OCI-LY3 (cell line): ENCODE results near the gene RELCH.
A peak's percentile ranks its signal among the peaks of the same experiment; 100 is the strongest.

Source experiments
- H2AFZ ChIP-seq: fragments of 200-600, 300-600 bp; shearing (Covaris generic); 2 replicates; pipeline ENCODE4 v1.6.0; 2014; ENCODE audit warnings: antibody characterized with exemption, low read depth, low read length
- H3K27ac ChIP-seq: fragments of 200-600, 300-600 bp; sonication (generic); 2 replicates; pipeline ENCODE4 v1.5.1; 2014; ENCODE audit warnings: mild to moderate bottlenecking, low read length, moderate library complexity, mixed read lengths
- H3K27me3 ChIP-seq: fragments of 200-600, 300-600 bp; sonication (generic); 2 replicates; pipeline ENCODE4 v1.6.1; 2014; ENCODE audit warnings: low read depth, low read length, mixed read lengths
- H3K36me3 ChIP-seq: fragments of 200-600, 300-600 bp; sonication (generic); replicated peaks from 2 replicates; pipeline ENCODE3; 2014; ENCODE audit warnings: low read depth, low read length, mixed read lengths
- H3K4me1 ChIP-seq: fragments of 300-600, 200-600 bp; sonication (generic); 2 replicates; pipeline ENCODE4 v1.6.1; 2014; ENCODE audit warnings: low read length, mixed read lengths
- H3K4me2 ChIP-seq: fragments of 200-600, 300-600 bp; sonication (generic); 2 replicates; pipeline ENCODE4 v1.6.1; 2014; ENCODE audit warnings: low read length, mixed read lengths
- H3K4me3 ChIP-seq: fragments of 300-600, 200-600 bp; sonication (generic); 2 replicates; pipeline ENCODE4 v1.5.1; 2014; ENCODE audit warnings: antibody characterized with exemption, mild to moderate bottlenecking, low read length, moderate library complexity
- H3K79me2 ChIP-seq: fragments of 300-600, 200-600 bp; shearing (Covaris generic); 2 replicates; pipeline ENCODE4 v1.6.1; 2014; ENCODE audit warnings: mild to moderate bottlenecking, low read length, mixed read lengths
- H3K9ac ChIP-seq: fragments of 300-600, 200-600 bp; shearing (Covaris generic); 2 replicates; pipeline ENCODE4 v1.6.0; 2014; ENCODE audit warnings: mild to moderate bottlenecking, low read length, moderate library complexity
- H3K9me3 ChIP-seq: fragments of 200-600, 300-600 bp; shearing (Covaris generic); 2 replicates; pipeline ENCODE4 v1.6.1; 2014; ENCODE audit warnings: low read length, mixed read lengths; ENCODE audit not compliant: insufficient read depth
- H4K20me1 ChIP-seq: fragments of 200-600, 300-600 bp; sonication (generic); 2 replicates; pipeline ENCODE4 v1.6.1; 2016; ENCODE audit warnings: low read length, mixed read lengths; ENCODE audit not compliant: insufficient read depth
- EZH2phosphoT487 ChIP-seq: fragments of 200-600 bp; shearing (Covaris generic); IDR thresholded peaks from 2 replicates; pipeline ENCODE4 v1.6.1; 2018; ENCODE audit warnings: antibody characterized with exemption, mixed run types, low read depth
- TF ChIP-seq, protein P1 (sequence below): fragments of 200-600, 300-600 bp; sonication (generic); IDR thresholded peaks from 2 replicates; pipeline ENCODE4 v1.5.1; 2014; ENCODE audit warnings: antibody characterized with exemption, low read length, low read depth

RELCH gene, protein sequence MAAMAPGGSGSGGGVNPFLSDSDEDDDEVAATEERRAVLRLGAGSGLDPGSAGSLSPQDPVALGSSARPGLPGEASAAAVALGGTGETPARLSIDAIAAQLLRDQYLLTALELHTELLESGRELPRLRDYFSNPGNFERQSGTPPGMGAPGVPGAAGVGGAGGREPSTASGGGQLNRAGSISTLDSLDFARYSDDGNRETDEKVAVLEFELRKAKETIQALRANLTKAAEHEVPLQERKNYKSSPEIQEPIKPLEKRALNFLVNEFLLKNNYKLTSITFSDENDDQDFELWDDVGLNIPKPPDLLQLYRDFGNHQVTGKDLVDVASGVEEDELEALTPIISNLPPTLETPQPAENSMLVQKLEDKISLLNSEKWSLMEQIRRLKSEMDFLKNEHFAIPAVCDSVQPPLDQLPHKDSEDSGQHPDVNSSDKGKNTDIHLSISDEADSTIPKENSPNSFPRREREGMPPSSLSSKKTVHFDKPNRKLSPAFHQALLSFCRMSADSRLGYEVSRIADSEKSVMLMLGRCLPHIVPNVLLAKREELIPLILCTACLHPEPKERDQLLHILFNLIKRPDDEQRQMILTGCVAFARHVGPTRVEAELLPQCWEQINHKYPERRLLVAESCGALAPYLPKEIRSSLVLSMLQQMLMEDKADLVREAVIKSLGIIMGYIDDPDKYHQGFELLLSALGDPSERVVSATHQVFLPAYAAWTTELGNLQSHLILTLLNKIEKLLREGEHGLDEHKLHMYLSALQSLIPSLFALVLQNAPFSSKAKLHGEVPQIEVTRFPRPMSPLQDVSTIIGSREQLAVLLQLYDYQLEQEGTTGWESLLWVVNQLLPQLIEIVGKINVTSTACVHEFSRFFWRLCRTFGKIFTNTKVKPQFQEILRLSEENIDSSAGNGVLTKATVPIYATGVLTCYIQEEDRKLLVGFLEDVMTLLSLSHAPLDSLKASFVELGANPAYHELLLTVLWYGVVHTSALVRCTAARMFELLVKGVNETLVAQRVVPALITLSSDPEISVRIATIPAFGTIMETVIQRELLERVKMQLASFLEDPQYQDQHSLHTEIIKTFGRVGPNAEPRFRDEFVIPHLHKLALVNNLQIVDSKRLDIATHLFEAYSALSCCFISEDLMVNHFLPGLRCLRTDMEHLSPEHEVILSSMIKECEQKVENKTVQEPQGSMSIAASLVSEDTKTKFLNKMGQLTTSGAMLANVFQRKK

DNA sequence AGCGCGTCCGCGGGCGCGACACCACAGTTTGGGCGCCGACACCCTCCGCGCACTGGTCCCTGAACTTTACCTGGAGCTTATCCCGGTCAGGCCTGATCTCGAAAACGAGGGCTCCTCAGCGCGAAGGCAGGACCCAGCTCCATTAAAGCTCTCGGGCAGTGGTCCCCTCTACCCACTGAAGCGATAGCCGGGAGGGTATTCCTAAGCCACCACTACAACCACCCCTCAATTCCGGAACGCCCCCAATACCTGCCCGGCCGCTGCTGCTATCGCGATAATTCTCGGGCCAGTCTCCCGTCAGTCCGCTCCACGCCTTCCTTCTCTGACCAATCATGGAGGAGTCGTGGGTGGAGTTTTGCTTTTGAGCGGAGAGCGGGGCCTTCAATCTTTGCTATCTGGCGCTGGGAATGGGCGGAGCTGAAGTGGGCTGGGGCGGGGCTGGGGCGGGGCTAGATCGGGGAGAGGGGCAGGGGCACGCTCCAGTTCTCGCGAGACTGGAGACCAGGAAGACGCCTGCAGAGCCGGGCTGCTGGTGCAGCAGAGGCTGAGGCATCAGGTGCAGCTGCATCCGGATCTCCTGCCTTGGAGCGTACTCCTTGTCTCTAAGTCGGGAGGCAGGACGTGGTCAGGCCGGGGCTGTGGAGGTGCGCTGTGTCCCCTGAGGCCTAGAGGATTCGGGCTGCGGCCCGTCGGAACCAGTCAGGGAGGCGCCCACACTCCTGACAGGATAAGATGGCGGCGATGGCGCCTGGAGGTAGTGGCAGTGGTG lies at the start of gene RELCH, which contains the start of gene PIGN:
Gene RELCH (plus strand): TSS at position 482 of the 769 bp plus-strand sequence. CDS start 251 bp downstream, at position 733.
Gene PIGN (minus strand): TSS at position 283 of the 769 bp plus-strand sequence. CDS start 25,703 bp downstream, outside the sequence.
- no peak for TF ChIP-seq EZH2phosphoT487
- TF ChIP-seq, protein P1, sequence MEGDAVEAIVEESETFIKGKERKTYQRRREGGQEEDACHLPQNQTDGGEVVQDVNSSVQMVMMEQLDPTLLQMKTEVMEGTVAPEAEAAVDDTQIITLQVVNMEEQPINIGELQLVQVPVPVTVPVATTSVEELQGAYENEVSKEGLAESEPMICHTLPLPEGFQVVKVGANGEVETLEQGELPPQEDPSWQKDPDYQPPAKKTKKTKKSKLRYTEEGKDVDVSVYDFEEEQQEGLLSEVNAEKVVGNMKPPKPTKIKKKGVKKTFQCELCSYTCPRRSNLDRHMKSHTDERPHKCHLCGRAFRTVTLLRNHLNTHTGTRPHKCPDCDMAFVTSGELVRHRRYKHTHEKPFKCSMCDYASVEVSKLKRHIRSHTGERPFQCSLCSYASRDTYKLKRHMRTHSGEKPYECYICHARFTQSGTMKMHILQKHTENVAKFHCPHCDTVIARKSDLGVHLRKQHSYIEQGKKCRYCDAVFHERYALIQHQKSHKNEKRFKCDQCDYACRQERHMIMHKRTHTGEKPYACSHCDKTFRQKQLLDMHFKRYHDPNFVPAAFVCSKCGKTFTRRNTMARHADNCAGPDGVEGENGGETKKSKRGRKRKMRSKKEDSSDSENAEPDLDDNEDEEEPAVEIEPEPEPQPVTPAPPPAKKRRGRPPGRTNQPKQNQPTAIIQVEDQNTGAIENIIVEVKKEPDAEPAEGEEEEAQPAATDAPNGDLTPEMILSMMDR: no peak
- H3K4me2 ChIP-seq: peak within 1 kb of the TSS; percentile 98
- H3K9me3 ChIP-seq: no peaks in the 10 kb centered on the region
- H3K4me1 ChIP-seq: peaks cover 26% of the 10 kb centered on the region
- peak within 1 kb of the TSS; percentile 80 for H3K9ac ChIP-seq
- H3K79me2 ChIP-seq: peaks cover 58% of the 10 kb centered on the region
- H3K36me3 ChIP-seq: peaks cover 6% of the 10 kb centered on the region
- peak within 1 kb of the TSS; percentile 83 for H3K4me3 ChIP-seq
- H3K27me3 ChIP-seq: no peaks in the 10 kb centered on the region
- H3K27ac ChIP-seq: peak within 1 kb of the TSS; percentile 40
- peaks cover 36% of the 10 kb centered on the region for H4K20me1 ChIP-seq
- H2AFZ ChIP-seq: peak within 1 kb of the TSS; percentile 90

DNA sequence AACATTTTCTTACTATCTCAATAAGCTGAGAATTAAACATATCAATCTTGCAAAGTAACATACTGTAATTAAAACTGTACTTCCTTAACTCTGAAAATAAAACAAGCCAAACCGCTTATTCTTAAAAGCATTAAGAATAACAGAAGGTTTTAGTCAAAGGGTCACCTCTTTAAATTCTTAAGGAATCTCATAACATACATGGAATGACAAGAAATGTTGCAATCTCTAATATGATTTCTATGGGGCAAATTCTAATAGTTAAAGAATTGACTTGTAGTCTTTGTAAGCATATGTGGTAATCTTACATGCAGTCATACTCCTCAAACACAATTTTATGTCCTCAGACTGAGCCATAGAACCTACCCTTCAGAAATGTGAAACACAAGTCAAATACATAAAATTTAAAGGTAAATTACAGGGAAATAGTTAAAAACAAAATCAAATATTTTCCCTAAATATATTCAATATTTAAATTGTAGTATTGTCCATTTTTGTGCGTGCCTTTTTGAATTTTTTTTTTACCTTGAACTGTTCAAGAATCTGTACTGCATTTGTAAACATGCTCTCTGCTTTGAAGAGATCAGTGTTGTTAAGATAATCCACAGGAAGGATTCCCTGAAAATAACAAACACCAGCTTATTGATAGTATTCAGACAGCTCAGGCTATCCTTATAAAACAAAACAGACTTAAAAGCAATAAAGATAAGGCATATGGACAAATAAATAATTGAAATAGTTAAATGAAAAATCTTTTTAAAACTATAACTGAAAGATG lies 48.4 kb upstream of the RELCH start:
- H4K20me1 ChIP-seq: no peaks in the 10 kb centered on the region
- peaks cover 4% of the 10 kb centered on the region for H3K36me3 ChIP-seq
- no peak overlapping the region for H3K9ac ChIP-seq
- H3K27me3 ChIP-seq: no peaks in the 10 kb centered on the region
- peaks cover 5% of the 10 kb centered on the region for H3K4me1 ChIP-seq
- H3K79me2 ChIP-seq: no peaks in the 10 kb centered on the region
- no peak overlapping the region for H3K27ac ChIP-seq
- no peak for TF ChIP-seq EZH2phosphoT487
- TF ChIP-seq, protein P1: no peak
- H3K9me3 ChIP-seq: no peaks in the 10 kb centered on the region
- H3K4me3 ChIP-seq: no peak overlapping the region
- no peak overlapping the region for H3K4me2 ChIP-seq
- H2AFZ ChIP-seq: no peak overlapping the region

DNA sequence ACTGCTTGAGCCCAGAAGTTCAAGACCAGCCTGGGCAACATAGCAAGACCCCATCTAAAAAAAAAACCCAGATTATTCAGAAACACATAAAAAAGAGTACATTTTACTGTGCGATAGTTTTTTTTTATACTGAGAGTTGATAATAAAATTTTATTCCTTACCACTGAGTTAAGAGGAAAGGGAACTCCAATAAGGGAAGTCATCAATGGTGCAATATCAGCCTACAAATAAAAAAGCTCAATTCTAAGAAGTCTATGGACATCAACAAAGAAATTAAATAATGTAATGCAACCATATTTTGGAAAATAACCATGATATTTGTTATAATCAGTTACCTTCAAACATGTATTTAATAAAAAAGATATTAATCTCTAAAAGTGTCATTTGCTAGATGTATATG lies 46.8 kb upstream of the RELCH start:
- H4K20me1 ChIP-seq: no peaks in the 10 kb centered on the region
- H3K9me3 ChIP-seq: no peaks in the 10 kb centered on the region
- H3K79me2 ChIP-seq: no peaks in the 10 kb centered on the region
- H2AFZ ChIP-seq: no peak overlapping the region
- no peak overlapping the region for H3K27ac ChIP-seq
- H3K9ac ChIP-seq: no peak overlapping the region
- no peak for TF ChIP-seq EZH2phosphoT487
- TF ChIP-seq, protein P1: no peak
- no peak overlapping the region for H3K4me3 ChIP-seq
- peaks cover 15% of the 10 kb centered on the region for H3K36me3 ChIP-seq
- no peak overlapping the region for H3K4me2 ChIP-seq
- H3K4me1 ChIP-seq: peaks cover 10% of the 10 kb centered on the region
- no peaks in the 10 kb centered on the region for H3K27me3 ChIP-seq
